Measurements from ENCODE around the gene ATXN10. TPM values are rescaled to one million over a fixed set of nuclear protein-coding genes. Genes with fewer than 3 reads are reported as not detected.

ATXN10 gene
- total and polyA plus RNA-seq, 2 of the 13 experiments (the other 11 are each of a cell fraction or from before 2014, with no cell fraction given) = 60.1 to 194 TPM

DNA sequence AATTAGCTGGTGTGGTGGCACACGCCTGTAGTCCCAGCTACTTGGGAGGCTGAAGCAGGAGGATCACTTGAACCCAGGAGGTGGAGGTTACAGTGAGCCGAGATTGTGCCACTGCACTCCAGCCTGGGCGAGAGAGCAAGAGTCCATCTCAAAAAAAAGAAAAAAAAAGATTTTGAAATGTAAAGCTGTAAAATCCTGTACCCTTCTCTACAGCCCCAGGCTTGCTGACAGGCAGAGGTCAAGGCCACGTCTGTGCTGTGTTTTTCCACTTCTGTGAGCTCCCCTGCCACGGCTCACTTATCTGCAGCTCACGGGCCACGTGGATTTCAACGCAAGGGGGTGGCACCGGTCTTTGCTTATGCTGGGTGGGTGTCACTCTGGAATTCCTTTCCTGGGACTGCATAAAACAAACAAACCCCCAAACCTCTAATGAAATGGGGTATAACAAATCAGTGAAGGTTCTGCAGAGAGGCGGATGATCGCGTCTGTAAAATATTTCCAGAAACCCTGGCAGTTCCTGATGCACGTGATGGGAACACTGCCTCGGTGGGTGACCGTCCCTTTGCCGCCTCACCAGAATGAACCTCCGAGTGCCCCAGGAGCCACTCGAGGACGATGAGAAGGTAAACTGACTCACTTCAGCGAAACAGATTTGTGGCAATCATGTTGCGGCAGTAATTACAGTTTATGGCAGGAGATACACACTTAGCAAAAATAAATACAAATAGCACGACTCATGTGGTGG, 44.0 kb upstream of the ATXN10 start (continued):
- TF ChIP-seq ZBTB40 (IDR thresholded peaks at IDR 0.05) (no peak), ZBTB40 (CRISPR knock-in tag; IDR thresholded peaks at IDR 0.05) (peak; percentile 60; the same call in 1 of the 2 replicates), SALL1 (CRISPR knock-in tag; IDR thresholded peaks at IDR 0.05) (peak; percentile 80), ZBTB38 (CRISPR knock-in tag; IDR thresholded peaks at IDR 0.05) (peak; percentile 44; the same call in 1 of the 2 replicates), ZNF672 (CRISPR knock-in tag; IDR thresholded peaks at IDR 0.05) (no peak), PPARG (CRISPR knock-in tag; conservative IDR thresholded peaks at IDR 0.05) (no peak), ARNTL (CRISPR knock-in tag; IDR thresholded peaks at IDR 0.05) (0 out of 2 replicates have a peak, but pooled peaks have one; percentile 46), HNF4A (CRISPR knock-in tag; IDR thresholded peaks at IDR 0.05) (peak; percentile 76), BHLHE40 (IDR thresholded peaks at IDR 0.05; ENCODE audit: low read length) (peak; percentile 53), ERF (CRISPR knock-in tag; IDR thresholded peaks at IDR 0.05) (no peak), MTA1 (CRISPR knock-in tag; IDR thresholded peaks at IDR 0.05; ENCODE audit: borderline replicate concordance) (peak; percentile 89; the same call in 1 of the 2 replicates), ZNF776 (CRISPR knock-in tag; IDR thresholded peaks at IDR 0.05) (no peak), FOXP1 (IDR thresholded peaks at IDR 0.05) (no peak), FOXP1 (CRISPR knock-in tag; IDR thresholded peaks at IDR 0.05) (peak; percentile 15; the same call in 1 of the 2 replicates)
- TF ChIP-seq, protein P1, sequence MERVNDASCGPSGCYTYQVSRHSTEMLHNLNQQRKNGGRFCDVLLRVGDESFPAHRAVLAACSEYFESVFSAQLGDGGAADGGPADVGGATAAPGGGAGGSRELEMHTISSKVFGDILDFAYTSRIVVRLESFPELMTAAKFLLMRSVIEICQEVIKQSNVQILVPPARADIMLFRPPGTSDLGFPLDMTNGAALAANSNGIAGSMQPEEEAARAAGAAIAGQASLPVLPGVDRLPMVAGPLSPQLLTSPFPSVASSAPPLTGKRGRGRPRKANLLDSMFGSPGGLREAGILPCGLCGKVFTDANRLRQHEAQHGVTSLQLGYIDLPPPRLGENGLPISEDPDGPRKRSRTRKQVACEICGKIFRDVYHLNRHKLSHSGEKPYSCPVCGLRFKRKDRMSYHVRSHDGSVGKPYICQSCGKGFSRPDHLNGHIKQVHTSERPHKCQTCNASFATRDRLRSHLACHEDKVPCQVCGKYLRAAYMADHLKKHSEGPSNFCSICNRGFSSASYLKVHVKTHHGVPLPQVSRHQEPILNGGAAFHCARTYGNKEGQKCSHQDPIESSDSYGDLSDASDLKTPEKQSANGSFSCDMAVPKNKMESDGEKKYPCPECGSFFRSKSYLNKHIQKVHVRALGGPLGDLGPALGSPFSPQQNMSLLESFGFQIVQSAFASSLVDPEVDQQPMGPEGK (CRISPR knock-in tag; IDR thresholded peaks at IDR 0.05) = peak; percentile 66
- TF ChIP-seq, protein P2, sequence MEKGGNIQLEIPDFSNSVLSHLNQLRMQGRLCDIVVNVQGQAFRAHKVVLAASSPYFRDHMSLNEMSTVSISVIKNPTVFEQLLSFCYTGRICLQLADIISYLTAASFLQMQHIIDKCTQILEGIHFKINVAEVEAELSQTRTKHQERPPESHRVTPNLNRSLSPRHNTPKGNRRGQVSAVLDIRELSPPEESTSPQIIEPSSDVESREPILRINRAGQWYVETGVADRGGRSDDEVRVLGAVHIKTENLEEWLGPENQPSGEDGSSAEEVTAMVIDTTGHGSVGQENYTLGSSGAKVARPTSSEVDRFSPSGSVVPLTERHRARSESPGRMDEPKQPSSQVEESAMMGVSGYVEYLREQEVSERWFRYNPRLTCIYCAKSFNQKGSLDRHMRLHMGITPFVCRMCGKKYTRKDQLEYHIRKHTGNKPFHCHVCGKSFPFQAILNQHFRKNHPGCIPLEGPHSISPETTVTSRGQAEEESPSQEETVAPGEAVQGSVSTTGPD (CRISPR knock-in tag; IDR thresholded peaks at IDR 0.05) = no peak

Data from HepG2 (cell line).